NCI-H446 treated with DMSO at 0.1 percent for 48 hours (cell line): ENCODE measurements around the gene BACE2.

ENCODE experiments used
- DNase-seq: peaks from one replicate; lab custom pipeline; 2025; lab: John Stamatoyannopoulos, UW

Gene BACE2

GRCh38 chr21:41167348-41168342 is at the start of gene BACE2:
TSS of gene BACE2 (plus strand) at chr21:41168160. CDS start at chr21:41168264, 104 bp downstream.
- DNase-seq: no peak

- no peak for DNase-seq
Measured at GRCh38 chr21:41119901-41120300, 48.1 kb upstream of the BACE2 start.

- DNase-seq: no peak
Measured at GRCh38 chr21:41120997-41121396, 47.0 kb upstream of the BACE2 start.

- DNase-seq: no peak
Measured at GRCh38 chr21:41121785-41122415, 46.1 kb upstream of the BACE2 start.

- no peak for DNase-seq
Measured at GRCh38 chr21:41124641-41125201, 43.2 kb upstream of the BACE2 start.

- DNase-seq: no peak
Measured at GRCh38 chr21:41128981-41129380, 39.0 kb upstream of the BACE2 start.

- no peak for DNase-seq
Measured at GRCh38 chr21:41130883-41131282, 37.1 kb upstream of the BACE2 start.

- DNase-seq: no peak
Measured at GRCh38 chr21:41133874-41134522, 34.0 kb upstream of the BACE2 start.

- no peak for DNase-seq
Measured at GRCh38 chr21:41135746-41136145, 32.2 kb upstream of the BACE2 start.

- no peak for DNase-seq
Measured at GRCh38 chr21:41136286-41136685, 31.7 kb upstream of the BACE2 start.

GRCh38 chr21:41137401-41137800 is 30.6 kb upstream of the BACE2 start:
- no peak for DNase-seq

- DNase-seq: no peak
Measured at GRCh38 chr21:41137889-41138288, 30.1 kb upstream of the BACE2 start.

GRCh38 chr21:41138711-41139110 is 29.2 kb upstream of the BACE2 start:
- no peak for DNase-seq

GRCh38 chr21:41139275-41139674 is 28.7 kb upstream of the BACE2 start:
- no peak for DNase-seq

- no peak for DNase-seq
Measured at GRCh38 chr21:41139951-41140350, 28.0 kb upstream of the BACE2 start.

GRCh38 chr21:41141031-41141457 is 26.9 kb upstream of the BACE2 start:
- DNase-seq: no peak

- DNase-seq: peak; percentile 38
Measured at GRCh38 chr21:41142051-41142795, 25.7 kb upstream of the BACE2 start.

GRCh38 chr21:41143596-41144325 is 24.2 kb upstream of the BACE2 start:
- DNase-seq: no peak

GRCh38 chr21:41147096-41147978 is 20.6 kb upstream of the BACE2 start:
- DNase-seq: no peak

- DNase-seq: no peak
Measured at GRCh38 chr21:41147979-41148355, 20.0 kb upstream of the BACE2 start.
